Keratinocyte (primary cell): ENCODE data around the gene CFAP299. TPM values are rescaled to one million over a fixed set of nuclear protein-coding genes. Genes with fewer than 3 reads are reported as not detected.

Experiments
- DNase-seq: peaks from one replicate; pipeline ENCODE4 v3.0.0-alpha.2; 2011; ENCODE audit warnings: low read depth, missing footprints, low spot score
- FAIRE-seq: peaks from 2 replicates; lab custom pipeline; 2011; peaks lifted over from hg19 to GRCh38; lab: Jason Lieb, UNC
- H2AFZ ChIP-seq: 2 replicates; pipeline ENCODE4 v1.6.0; 2012; ENCODE audit warnings: low read length, control low read depth, inconsistent platforms; ENCODE audit not compliant: control insufficient read depth
- H3K27ac ChIP-seq: 2 replicates; pipeline ENCODE4 v1.5.1; 2011; ENCODE audit warnings: low read length; ENCODE audit not compliant: control insufficient read depth, insufficient read depth
- H3K27me3 ChIP-seq: 3 replicates; pipeline ENCODE4 v1.6.0; 2011; ENCODE audit warnings: low read length; ENCODE audit not compliant: control insufficient read depth, insufficient read depth; ENCODE audit errors: extremely low read depth
- H3K36me3 ChIP-seq, 2 experiments: 2 replicates in 1 of 2; 3 replicates in 1 of 2; pipeline ENCODE4 v1.5.1; 2011; ENCODE audit warnings: low read length in 2 of 2, mild to moderate bottlenecking in 1 of 2; ENCODE audit not compliant: control insufficient read depth in 2 of 2, insufficient read depth in 2 of 2; ENCODE audit errors: extremely low read depth in 1 of 2
- H3K4me1 ChIP-seq: 3 replicates; pipeline ENCODE4 v1.5.1; 2011; ENCODE audit warnings: low read length; ENCODE audit not compliant: control insufficient read depth, insufficient read depth; ENCODE audit errors: extremely low read depth
- H3K4me2 ChIP-seq: 3 replicates; pipeline ENCODE4 v1.6.0; 2011; ENCODE audit warnings: low read depth, low read length; ENCODE audit not compliant: control insufficient read depth, insufficient read depth; ENCODE audit errors: extremely low read depth
- H3K4me3 ChIP-seq, 3 experiments: fragments of 200-600 bp in 1 of 3; sonication (generic) in 1 of 3; 2 replicates in 2 of 3; 3 replicates in 1 of 3; pipeline ENCODE4 v1.5.1; 2011 to 2016; ENCODE audit warnings: low read length in 3 of 3, mild to moderate bottlenecking in 3 of 3, control low read depth in 2 of 3, inconsistent platforms in 1 of 3, low read depth in 1 of 3, mixed read lengths in 1 of 3, mixed run types in 1 of 3, moderate library complexity in 1 of 3; ENCODE audit not compliant: control insufficient read depth in 2 of 3, insufficient read depth in 2 of 3; ENCODE audit errors: extremely low read depth in 1 of 3
- H3K79me2 ChIP-seq: 2 replicates; pipeline ENCODE4 v1.6.0; 2012; ENCODE audit warnings: low read length; ENCODE audit not compliant: control insufficient read depth, insufficient read depth
- H3K9ac ChIP-seq: 3 replicates; pipeline ENCODE4 v1.6.0; 2011; ENCODE audit warnings: low read length; ENCODE audit not compliant: control insufficient read depth, insufficient read depth; ENCODE audit errors: extremely low read depth
- H3K9me1 ChIP-seq: 3 replicates; pipeline ENCODE4 v1.6.0; 2011; ENCODE audit warnings: low read length; ENCODE audit not compliant: control insufficient read depth, insufficient read depth; ENCODE audit errors: extremely low read depth
- H3K9me3 ChIP-seq: 2 replicates; pipeline ENCODE4 v1.5.1; 2012; ENCODE audit warnings: low read depth, low read length; ENCODE audit not compliant: control insufficient read depth
- H4K20me1 ChIP-seq: 3 replicates; pipeline ENCODE4 v1.6.0; 2011; ENCODE audit warnings: low read length; ENCODE audit not compliant: control insufficient read depth, insufficient read depth; ENCODE audit errors: extremely low read depth
- CTCF ChIP-seq, 3 experiments: IDR thresholded peaks in 1 of 3; conservative IDR thresholded peaks in 1 of 3; optimal IDR thresholded peaks in 1 of 3; 2 replicates in 2 of 3; 3 replicates in 1 of 3; pipeline versions ENCODE3 to v1.5.1; 2011; ENCODE audit warnings: low read length in 3 of 3, mild to moderate bottlenecking in 3 of 3, moderate library complexity in 2 of 3, control low read depth in 1 of 3, inconsistent platforms in 1 of 3; ENCODE audit not compliant: insufficient read depth in 2 of 3; ENCODE audit errors: extremely low read depth in 1 of 3
- EZH2 ChIP-seq: IDR thresholded peaks from one replicate; pipeline ENCODE4 v1.6.1; 2012; ENCODE audit warnings: inconsistent platforms, mild to moderate bottlenecking, low read length, moderate library complexity
- dilution Hi-C: fragments of 300-500 bp; cut with MboI; formaldehyde crosslinking; loops from one replicate; pipeline ENCODE4 v1.7.0; 2020; ENCODE audit warnings: low sequenced_read_pairs; ENCODE audit not compliant: extremely low pct_ligation_motif_present
- polyA plus RNA-seq, 5 experiments: library from polyadenylated mRNA; depleted of rRNA in 3 of 5; stranded (reverse) in 3 of 5; stranded (forward) in 1 of 5; unstranded in 1 of 5; fragments of >200 nt; gene quantifications; 1 replicate in 1 of 5; 2 replicates in 3 of 5; 3 replicates in 1 of 5; pipeline versions ENCODE4 v1.2.1 to v1.2.3, GENCODE V29; 2011 to 2012; ENCODE audit warnings: missing spikeins in 2 of 5, low read depth in 1 of 5, low replicate concordance in 1 of 5

CFAP299 gene
- polyA plus RNA-seq, 1 donor (not counting 4 experiments of a cell fraction or from before 2014, with no cell fraction given) = 0.14 TPM

GRCh38 chr4:80343887-80344286, 8.4 kb downstream of the CFAP299 start:
- Histone ChIP-seq H3K4me2 (no peak overlapping the region), H3K27ac (no peak overlapping the region), H3K4me1 (no peaks in the 10 kb centered on the region), H3K79me2 (no peaks in the 10 kb centered on the region), H3K9me1 (no peaks in the 10 kb centered on the region), H3K4me3 (no peak overlapping the region), H3K9me3 (no peaks in the 10 kb centered on the region), H3K9ac (no peak overlapping the region), H2AFZ (no peak overlapping the region), H3K27me3 (peaks cover 8% of the 10 kb centered on the region), H3K36me3 (no peaks in the 10 kb centered on the region), H4K20me1 (no peaks in the 10 kb centered on the region)
- TF ChIP-seq EZH2 = no peak
- TF ChIP-seq CTCF (optimal IDR thresholded peaks at IDR 0.05 in 1 of 3, IDR thresholded peaks at IDR 0.05 in 1 of 3, conservative IDR thresholded peaks at IDR 0.05 in 1 of 3; ENCODE audit: extremely low read depth in 1 of 3, insufficient read depth in 2 of 3, low read length in 3 of 3) = no peak
- DNase-seq (no peak), FAIRE-seq (no peak)
- dilution Hi-C loops = no loop called here

- Histone ChIP-seq H2AFZ (no peak overlapping the region), H3K4me1 (no peaks in the 10 kb centered on the region), H3K4me2 (no peak overlapping the region), H3K27ac (no peak overlapping the region), H4K20me1 (no peaks in the 10 kb centered on the region), H3K9me1 (no peaks in the 10 kb centered on the region), H3K27me3 (no peaks in the 10 kb centered on the region), H3K9me3 (no peaks in the 10 kb centered on the region), H3K4me3 (no peak overlapping the region), H3K9ac (no peak overlapping the region), H3K36me3 (no peaks in the 10 kb centered on the region), H3K79me2 (no peaks in the 10 kb centered on the region)
- dilution Hi-C loops = loop anchor here (25.0 kb wide), 1 partner anchor 677 kb away; the partner anchor contains the start of gene BMP3
- no peak for DNase-seq
- TF ChIP-seq EZH2 = no peak
- TF ChIP-seq CTCF (optimal IDR thresholded peaks at IDR 0.05 in 1 of 3, IDR thresholded peaks at IDR 0.05 in 1 of 3, conservative IDR thresholded peaks at IDR 0.05 in 1 of 3; ENCODE audit: extremely low read depth in 1 of 3, insufficient read depth in 2 of 3, low read length in 3 of 3) = no peak
- FAIRE-seq = no peak
These were observed 24.6 kb downstream of the CFAP299 start for GRCh38 chr4:80360084-80360483.
